GM19372 (cell line): ENCODE data around the gene HDLBP.
"Not testable (repeated sequence)": the region's sequence is repeated elsewhere in the genome, so short reads cannot be mapped to it uniquely, and the experiment has no call there.

Experiments used
- ATAC-seq: cut with Tn5 transposase; IDR thresholded peaks from one replicate; pipeline ENCODE4 v1.9.1; 2021; ENCODE audit warnings: mild to moderate bottlenecking, low read depth, moderate library complexity; ENCODE audit not compliant: unreplicated experiment

Gene HDLBP

DNA sequence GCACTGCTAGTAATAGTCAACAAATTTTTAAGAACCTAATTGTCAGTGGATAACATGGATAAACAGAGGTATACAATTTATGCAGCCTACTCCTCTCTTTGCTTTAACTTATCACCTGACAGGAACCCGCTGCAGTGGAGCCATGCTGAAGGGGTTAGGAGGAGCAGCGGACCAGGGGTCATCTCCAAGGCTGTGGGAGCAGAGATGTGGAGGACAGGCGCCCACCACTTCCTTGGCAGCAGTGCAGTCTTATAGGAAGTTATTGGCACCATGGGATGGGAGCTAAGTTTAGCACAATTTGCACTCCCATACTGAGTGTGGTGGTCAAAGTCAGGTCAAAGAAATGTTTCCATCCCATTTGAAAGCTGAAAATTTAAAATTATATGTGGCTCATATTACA lies 35.6 kb downstream of the HDLBP start:
- ATAC-seq, result no peak

DNA sequence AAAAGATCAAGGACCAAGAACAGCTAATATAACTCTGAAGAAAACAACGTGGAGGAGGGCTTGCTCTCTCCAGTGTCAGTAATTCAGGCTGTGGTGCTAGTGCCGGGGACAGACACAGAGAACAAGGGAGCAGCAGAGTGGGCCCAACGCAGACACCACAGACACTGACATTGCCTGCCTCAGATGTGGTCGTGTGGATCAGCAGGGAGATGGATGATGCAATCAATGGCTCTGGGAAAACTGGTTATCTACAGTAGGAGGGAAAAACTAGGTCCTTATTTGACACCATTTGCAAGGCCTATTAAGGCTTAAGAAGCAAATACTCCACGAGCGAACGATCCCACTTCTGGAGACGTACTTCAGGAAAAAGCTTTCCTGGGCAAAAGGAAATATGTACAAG lies 36.1 kb downstream of the HDLBP start:
- no peak for ATAC-seq

DNA sequence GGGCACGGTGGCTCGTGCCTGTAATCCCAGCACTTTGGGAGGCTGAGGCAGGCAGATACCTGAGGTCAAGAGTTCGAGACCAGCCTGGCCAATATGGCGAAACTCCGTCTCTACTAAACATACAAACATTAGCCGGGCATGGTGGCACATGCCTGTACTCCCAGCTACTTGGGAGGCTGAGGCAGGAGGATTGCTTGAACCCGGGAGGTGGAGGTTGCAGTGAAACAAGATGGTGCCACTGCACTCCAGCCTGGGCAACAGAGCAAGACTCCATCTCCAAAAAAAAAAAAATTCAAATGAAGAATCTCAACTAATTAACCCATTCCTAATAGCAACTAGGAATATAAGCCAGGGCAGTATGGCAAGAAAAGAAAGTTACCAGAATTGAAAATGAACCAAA lies 37.2 kb downstream of the HDLBP start:
- not testable (repeated sequence) for ATAC-seq

DNA sequence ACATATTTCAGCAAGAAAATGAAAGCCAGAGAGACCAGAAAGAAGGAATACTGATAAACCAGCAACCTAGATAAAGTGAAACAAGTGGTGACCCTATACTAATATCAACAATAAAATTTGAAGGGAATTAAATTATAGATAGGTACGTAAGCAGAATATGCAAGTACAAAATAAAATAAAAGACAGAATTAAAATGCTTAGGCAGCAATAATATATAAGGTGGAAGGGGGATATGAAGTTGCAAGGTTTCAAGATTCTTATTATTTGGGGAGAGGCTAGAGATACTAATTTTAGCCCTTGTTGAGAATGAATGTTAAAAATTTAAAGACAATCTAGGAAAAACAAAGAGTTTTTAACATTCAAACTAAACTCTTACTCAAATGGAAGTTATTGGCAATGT lies 39.6 kb downstream of the HDLBP start:
- ATAC-seq, result no peak

DNA sequence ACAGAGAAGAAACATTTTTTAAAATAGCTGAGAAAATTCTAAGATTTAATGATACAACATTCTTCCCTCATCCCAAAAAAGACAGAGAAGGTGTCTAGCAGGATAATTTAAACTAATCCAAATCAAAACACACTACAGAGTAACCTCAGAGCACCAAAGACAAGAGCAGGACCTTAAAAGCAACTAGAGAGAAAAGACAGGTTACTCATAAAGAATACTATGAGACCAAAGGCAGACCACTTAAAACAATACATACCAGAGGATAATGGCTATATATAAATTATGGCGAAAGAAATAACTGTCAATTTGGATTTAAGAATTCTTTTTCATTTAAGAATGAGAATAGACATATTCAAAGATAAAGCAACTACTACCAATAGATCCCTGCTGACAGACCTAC lies 40.0 kb downstream of the HDLBP start:
- no peak for ATAC-seq

DNA sequence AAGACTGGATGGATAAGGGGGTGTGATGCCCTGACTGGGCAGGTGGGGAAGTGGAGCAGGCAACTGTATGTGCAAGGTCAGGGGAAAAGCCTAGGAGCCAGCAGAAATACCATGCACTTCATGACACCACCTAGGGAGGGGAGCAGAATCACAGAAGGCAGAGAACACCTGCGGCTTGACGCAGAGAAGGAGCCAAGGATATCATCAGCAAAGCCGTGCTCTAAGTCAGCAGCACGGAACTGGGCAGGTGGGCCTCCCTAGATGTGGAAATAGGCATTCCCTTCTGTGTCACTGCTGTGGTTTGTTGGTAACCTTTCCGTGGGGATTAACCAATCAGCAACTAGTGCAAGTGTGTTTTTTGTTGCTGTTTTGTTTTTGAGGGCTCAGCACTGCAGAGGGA lies 41.3 kb downstream of the HDLBP start:
- ATAC-seq, result no peak

DNA sequence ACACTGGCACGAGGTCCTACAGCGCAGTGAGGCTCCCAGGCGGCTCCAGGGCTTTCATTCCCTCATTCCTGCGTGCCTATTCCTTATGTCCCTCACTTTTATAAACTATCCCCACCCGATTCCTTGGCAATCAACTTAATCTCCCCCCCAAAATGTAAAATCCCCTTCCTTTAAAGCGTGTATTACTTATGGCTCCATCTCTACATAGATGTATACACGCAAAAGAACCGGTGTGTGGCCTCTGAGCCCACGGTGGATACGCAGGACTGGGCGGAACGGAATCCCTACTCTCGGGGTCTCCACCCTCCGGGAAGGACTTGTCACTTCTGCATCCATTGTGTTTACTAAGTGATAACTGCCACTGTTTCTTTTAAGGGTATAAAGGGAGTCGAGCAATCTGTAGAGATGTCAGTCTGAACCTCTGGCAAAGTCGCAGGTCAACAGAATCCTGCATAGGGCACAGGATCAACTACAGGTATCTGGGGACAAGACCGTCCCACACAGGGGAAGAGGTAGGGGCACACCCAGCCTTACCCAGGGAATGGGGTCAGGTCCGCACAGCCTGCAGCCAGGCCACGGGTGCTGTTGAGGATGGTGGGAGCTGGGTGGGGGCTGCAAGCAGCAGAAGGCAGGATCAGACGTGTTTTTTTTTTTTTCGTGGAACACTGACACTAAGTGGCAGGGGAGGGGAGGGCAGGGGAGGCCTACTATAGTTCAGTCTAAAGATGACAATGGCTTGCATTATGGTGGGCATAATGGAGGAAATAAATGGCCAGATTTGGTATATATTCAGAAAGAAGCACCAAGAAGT lies 42.1 kb downstream of the HDLBP start:
- ATAC-seq, result no peak

DNA sequence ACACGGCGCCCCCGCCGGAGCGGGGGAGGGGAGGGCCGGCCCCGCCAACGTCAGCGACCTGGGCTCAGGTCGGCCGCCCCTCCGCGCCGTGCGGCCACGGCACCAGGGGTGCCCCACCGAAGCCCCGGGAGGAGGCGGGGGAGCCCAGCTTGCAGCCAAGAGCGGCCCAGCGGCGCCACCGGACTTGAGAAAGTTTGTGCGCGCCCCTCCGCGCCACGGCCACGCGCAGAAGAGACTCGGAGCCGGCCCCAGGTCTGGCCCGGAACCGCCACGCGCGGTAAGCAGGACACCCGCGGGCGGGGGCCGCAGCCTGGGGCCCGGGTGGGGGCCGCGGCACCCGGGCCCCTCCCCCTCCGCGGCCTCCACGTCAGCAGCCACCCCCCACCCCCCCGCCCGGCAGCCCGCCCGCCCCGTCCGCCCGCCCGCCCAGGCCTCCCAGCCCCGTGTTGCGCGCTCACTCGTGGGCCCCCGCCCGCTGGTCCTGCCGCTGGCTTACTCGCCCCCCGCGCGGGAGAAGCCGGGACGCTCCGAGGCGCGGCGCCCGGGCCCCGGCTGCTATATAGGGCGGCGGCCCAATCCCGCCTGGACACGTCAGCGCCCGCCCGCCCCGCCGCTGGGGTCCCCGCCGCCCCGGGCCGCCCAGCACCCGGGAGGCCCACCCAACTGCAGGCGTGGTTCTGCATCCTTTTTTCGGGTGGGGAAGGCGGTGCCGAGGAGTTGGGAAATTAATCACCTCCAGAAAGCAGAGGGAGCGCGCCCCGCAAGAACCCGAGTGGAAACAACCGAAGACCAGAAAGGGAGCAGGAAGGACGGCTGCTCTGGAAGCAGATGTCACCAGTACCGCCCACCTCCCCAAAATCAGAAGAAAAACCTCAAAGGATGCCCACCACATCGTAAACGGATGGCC lies 42.9 kb downstream of the HDLBP start:
- peak; percentile 58 for ATAC-seq

DNA sequence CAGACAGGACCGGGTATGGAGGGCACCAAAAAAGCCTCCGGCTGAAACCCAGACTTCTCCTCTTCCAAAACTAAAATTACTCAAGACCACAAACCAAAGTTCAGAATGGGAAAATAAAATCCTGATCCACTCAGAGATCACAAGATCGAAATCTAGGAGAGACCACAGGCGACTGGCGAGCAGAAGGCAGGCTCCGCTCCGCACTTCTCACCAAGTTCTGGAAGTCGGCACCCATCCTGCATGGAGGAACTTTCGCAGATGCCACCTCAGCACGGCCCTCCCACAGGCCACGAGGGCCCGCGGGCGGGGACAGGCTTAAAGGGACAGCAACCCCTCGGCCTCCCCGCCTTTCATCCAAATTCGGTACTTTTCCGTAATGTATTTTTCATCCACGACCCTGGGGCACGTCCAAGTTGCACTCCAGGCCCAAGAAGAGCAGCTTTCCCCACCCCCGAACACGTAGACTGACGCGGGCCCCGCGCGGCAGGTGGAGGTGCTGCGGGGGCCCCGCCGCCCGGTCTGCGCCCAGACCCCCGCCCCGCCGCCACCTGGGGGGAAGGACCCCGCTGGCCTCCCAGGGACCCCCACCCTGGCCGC lies 43.7 kb downstream of the HDLBP start:
- ATAC-seq, result peak; percentile 46

DNA sequence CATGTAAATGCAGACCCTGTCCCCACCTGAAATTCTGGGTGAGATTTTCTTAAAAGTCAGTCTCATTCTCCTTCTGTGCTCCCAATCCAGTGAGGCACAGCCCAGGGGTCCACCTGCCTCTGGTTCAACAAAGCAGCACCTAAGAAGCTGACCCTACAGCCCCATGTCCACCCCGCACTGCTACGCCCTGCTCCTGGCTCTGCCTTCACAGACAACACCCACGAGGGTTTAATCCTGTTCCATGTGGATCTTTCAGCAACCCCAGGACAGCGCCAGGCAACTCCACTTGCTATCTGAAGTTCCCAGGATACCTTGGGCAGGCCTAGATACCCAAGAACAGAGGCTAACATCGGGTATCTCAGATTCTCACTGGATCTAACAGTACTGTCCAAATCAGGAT lies 44.9 kb downstream of the HDLBP start:
- no peak for ATAC-seq

DNA sequence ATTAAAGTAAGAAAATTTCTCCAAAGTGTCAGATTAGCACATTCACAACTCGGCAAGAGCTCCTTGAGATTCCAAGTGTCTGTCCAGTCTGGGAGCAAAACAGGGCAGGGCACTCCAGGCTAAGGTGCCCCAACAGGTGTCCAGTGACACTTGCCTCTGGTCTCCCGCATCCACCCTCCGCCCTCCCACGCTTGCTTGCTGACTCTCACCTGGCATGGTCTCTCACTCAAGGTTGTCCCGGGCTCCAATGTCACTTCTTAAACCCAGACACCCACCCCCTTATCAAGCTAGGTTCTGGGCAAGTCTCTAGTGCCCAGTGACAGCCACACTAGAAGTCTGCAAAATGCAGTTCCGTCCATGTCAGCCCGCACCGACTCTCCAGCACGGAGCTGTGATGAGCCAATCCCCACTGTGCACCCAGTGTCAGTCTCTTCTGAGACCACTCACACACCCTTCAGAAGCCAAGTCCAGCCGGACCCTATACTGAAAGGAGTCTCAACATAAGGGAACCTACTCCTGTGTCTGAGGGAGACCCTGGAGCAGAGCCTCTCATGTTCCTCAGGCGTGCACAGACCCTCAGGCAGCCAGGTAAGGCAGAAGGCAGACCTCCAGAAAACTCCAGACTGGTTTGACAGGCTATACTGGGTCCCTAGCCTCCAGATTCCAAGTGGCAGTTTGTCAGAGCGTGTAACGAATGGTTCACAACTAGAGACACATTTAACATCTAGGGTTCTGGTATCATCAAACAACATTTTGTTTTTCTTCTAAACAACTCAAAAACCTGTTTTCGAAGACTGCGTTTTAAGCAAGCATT lies 45.6 kb downstream of the HDLBP start:
- no peak for ATAC-seq

DNA sequence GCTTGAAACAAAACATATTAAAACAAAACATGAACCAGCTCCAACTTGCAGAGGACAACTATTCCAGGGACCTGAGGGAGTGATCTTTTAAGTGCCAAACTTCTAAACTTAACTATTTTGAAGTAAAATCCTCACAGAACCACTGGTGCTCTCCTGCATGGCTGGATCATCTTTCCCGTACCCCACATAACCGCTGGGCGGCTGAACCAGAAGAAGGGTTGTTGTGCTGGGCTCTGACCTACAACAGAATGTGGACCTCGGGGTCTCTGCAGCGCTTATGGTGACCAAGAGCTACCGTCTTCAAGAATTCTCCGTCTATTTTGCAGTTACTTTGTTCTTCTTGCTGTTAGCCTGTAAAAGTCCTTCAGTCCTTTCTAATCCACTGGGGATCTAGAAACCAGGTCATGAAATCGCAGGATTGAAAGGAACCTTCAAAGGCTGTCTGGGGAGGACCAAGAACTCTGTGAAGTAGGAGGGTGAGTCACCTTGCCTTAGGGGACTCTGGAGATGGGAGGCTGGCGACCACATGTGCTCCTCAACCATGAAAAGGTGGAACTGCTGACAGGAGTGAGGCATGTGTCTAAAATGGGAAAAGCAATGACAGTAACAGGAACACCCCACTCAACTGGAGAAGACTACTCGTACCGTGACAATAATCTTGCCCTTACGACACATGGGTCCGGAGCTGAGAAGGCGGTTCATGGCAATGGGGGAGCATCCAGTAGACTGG lies 46.6 kb downstream of the HDLBP start:
- ATAC-seq, result no peak

DNA sequence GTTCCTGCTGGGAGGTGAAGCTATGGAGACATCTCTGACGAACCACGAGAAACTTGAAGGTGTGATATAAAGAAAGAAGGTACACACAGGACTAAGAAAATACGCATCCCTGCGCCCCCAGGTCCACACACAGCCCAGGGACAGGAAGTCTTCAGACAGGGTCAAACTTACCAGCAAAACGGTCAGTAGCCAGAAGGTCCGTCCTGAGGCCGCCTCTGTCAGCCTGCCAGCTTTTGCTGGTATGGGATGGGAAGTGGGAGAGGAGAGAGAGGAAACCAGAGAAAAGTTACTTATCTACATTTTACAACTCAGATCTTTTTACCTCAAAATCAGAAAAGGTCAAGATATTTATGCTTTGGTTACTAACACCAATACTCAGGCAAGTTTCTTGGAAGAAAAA lies 47.2 kb downstream of the HDLBP start:
- no peak for ATAC-seq

DNA sequence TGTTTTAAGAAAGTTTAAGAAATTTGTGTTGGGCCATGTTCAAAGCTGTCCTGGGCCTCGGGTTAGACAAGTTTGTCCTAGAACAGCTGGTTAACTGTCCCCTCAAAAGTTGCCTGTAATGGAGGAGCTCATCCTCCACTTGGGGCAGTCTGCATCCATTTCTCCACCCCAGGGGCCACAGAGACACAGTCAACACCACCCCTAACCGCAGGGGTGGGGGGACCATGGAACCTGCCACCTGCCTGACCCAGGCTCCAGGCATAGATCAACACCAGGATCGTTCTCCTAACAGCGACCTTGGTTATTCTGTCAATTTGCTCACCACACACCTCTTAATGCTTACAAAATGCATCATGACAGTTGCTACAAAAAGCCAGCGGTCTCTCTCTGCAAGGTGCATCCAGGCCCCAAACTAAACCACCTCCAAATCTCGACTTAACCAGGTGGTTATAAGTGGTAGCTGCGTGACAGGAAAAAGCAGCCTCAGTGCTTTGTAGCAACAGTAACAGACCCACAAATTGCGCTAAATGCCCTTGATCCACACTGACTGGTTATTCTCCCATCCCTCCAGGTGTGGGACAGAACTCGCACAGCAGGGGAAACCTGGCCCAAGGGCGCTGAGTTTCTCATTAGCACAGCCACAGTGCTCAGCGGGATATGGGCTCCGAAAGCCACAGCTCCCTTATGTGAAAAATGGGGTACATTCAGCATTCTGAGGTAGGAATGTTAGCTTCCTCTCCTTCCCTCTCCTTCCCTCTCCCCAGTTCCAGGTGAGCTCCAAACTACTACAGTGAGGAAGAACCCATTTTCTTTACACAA lies 48.0 kb downstream of the HDLBP start:
- no peak for ATAC-seq

DNA sequence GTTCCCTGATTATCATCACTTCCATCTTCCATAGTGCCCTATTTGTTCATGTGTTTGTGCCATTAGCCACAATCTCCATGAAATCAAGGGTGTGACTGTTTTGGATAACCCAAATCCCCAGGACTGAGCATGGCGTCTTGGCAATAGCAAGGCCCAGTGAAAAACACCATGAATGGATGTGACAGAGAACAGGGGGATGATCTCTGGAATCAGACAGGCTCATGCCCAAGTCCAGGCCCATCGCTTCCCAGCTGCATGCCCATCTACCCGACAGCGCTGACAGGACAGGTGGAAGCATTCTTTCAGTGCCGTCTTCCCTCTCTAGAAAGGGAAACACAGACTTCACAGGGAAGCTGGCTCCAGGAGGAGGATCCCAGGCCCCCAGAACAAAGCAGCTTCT lies 50.0 kb downstream of the HDLBP start:
- ATAC-seq, result no peak

DNA sequence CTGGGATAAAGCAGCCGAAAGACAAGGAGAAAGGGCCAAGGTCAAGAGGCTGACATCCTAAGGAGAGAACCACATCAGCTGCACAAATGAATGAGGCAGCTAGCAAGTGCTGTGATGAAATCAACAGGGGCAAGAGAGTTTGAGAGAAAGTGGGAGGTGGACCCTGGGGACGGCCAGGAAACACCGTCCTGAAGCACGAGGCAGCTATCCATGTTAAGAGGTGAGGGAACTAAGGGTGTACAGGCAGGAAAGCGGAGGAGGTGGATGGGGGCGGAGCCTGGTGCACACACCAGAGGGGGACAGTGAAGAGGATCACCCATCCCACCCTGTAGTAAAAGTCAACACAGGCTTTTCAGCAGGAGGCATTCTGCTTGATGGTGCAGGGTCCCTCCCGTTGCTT lies 52.4 kb downstream of the HDLBP start:
- no peak for ATAC-seq

DNA sequence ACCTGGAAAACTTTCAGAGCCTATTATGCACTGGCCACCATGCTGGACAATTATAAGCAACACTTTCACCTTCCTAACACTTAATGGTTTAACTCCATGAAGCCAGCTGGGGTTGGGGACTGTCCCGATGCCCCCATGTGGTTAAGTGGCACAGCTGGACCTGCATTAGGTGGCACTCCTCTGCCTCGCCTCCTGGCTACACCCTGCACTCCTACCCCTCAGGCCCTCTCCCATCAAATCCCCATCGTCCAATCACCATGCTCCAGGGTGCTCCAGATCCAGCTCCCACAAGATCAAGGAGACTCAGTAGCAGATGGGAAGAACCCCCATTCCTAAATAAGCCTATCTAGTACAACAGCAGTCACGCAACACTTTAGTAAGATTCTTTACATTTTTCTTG lies 53.8 kb downstream of the HDLBP start:
- ATAC-seq, result no peak

DNA sequence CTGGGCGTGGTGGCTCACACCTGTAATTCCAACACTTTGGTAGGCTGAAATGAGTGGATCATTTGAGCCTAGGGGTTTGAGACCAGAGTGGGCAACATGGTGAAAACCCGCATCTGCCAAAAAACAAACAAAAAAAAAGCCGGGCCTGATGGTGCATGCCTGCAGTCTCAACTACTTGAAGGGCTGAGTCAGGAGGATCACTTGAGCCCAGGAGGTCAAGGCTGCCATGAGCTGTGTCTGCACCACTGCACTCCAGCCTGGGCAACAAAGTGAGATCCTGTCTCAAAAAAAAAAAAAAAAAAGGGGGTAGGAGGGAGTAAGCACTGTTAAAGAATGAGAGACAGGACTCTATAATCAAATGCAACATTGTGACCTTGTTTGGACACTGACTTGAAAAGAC lies 54.6 kb downstream of the HDLBP start:
- no peak for ATAC-seq
